Peyer's patch (tissue), 4 donors: ENCODE measurements around the gene ZFX.

Experiments used
- POLR2A ChIP-seq, 2 donors: fragments of 450-650 bp; IDR thresholded peaks; one replicate each; pipeline ENCODE4 v1.5.1; 2017; ENCODE audit warnings: antibody characterized with exemption in 2 of 2, mild to moderate bottlenecking in 2 of 2, moderate library complexity in 2 of 2
- TF ChIP-seq, protein P1 (sequence below), 6 experiments: fragments of 450-650 bp in 4 of 6; fragments of 200-600 bp in 2 of 6; sonication (generic) in 1 of 6; IDR thresholded peaks; one replicate each; pipeline ENCODE4 v1.5.1; 2017 to 2019; ENCODE audit warnings: antibody characterized with exemption in 6 of 6, mild to moderate bottlenecking in 3 of 6, moderate library complexity in 1 of 6

DNA sequence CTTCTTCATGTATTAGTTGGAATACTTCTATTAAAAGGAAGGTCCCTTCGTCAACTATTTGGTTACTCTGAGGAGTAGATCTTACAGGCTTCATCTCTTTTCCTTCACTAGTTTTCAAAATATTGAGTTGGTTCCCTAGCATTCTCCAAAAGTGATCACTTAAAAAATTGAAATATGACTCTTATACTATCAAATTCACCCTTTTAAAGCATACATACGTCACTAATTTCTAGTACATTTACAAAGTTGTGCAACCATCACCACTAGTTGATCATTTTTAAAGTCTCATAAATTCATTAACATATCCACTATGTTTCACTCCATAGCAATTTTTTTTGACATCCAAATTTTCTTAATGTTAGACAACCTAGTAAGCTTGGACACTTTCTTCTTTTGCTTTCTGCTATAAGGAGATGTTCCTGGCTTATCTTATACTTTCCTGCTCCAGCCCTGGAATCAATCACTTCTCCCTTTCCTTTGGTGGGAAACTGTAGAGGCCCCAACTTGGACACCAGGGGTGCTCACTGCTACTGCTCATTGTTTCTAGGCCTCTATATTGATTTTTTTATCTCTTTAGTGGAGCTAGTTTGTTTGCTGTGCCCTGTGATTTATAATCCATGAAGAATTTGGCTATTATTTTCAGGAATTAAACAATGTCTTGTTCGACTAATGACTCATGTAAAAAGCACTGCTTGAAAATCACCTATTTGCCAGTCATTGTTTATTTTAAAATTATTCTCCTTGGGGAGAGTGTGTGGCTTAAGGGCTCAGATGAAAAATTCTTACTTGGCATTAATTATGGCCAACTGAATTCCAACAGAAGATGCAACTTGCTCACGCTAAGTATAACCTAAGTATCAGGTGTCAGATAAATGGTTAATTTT, 4.0 kb upstream of the ZFX start:
- TF ChIP-seq, protein P1, sequence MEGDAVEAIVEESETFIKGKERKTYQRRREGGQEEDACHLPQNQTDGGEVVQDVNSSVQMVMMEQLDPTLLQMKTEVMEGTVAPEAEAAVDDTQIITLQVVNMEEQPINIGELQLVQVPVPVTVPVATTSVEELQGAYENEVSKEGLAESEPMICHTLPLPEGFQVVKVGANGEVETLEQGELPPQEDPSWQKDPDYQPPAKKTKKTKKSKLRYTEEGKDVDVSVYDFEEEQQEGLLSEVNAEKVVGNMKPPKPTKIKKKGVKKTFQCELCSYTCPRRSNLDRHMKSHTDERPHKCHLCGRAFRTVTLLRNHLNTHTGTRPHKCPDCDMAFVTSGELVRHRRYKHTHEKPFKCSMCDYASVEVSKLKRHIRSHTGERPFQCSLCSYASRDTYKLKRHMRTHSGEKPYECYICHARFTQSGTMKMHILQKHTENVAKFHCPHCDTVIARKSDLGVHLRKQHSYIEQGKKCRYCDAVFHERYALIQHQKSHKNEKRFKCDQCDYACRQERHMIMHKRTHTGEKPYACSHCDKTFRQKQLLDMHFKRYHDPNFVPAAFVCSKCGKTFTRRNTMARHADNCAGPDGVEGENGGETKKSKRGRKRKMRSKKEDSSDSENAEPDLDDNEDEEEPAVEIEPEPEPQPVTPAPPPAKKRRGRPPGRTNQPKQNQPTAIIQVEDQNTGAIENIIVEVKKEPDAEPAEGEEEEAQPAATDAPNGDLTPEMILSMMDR (IDR thresholded peaks at IDR 0.05): no peak
- no peak for TF ChIP-seq POLR2A (IDR thresholded peaks at IDR 0.05)
